GM11168 (cell line): ENCODE measurements around the gene ELOVL2.
"Not testable (repeated sequence)": the region's sequence is repeated elsewhere in the genome, so short reads cannot be mapped to it uniquely, and the experiment has no call there.

Experiments
- in situ Hi-C: fragments of 300-500 bp; cut with MboI; formaldehyde crosslinking; loops from one replicate; pipeline ENCODE4 v1.12.0; 2022; ENCODE audit warnings: low sequenced_read_pairs; ENCODE audit not compliant: unreplicated experiment

ELOVL2 gene, protein sequence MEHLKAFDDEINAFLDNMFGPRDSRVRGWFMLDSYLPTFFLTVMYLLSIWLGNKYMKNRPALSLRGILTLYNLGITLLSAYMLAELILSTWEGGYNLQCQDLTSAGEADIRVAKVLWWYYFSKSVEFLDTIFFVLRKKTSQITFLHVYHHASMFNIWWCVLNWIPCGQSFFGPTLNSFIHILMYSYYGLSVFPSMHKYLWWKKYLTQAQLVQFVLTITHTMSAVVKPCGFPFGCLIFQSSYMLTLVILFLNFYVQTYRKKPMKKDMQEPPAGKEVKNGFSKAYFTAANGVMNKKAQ

GRCh38 chr6:11043961-11044711 is at the start of gene ELOVL2:
Gene ELOVL2 (minus strand): TSS chr6:11044305. CDS start chr6:11044230, 75 bp downstream.
- in situ Hi-C loops: no loop called here

- in situ Hi-C loops: no loop called here
Observed at GRCh38 chr6:11093376-11093625, 49.2 kb upstream of the ELOVL2 start.

- in situ Hi-C loops: no loop called here
Observed at GRCh38 chr6:11092668-11093375, 48.7 kb upstream of the ELOVL2 start.

- in situ Hi-C loops: not testable (repeated sequence)
Observed at GRCh38 chr6:11091141-11091540, 47.0 kb upstream of the ELOVL2 start.

- in situ Hi-C loops: no loop called here
Observed at GRCh38 chr6:11089695-11090094, 45.6 kb upstream of the ELOVL2 start.

GRCh38 chr6:11087141-11087812 is 43.2 kb upstream of the ELOVL2 start:
- in situ Hi-C loops: not testable (repeated sequence)

DNA sequence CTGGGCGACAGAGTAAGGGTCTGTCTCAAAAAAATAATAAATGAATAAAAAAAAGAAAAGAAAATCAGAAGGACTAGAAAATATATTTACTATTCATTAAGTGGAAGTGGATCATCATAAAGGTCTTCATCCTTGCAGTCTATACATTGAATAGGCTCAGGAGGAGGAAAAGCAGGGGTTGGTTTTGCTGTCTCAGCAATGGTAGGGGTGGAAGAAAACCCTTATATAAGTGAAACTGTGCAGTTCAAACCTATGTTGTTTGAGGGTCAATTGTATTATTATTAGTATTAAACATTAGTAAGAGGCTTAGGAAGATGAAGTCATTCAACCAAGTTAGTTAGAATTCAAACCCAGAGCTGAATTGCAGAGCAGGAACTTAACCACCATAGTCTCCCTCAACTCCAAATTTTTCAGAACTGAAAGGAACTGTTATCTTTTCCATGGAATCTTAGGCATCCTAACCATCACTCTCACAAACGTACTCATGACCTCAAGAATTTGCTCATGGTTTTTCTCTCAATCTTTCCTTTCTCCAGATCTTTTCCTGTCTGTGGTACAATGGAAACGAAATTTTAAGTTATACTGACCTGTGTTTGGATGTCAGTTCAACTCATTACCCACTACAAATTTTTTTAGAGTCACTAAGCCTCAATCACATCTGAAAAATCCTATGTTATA is 41.8 kb upstream of the ELOVL2 start:
- in situ Hi-C loops: no loop called here

DNA sequence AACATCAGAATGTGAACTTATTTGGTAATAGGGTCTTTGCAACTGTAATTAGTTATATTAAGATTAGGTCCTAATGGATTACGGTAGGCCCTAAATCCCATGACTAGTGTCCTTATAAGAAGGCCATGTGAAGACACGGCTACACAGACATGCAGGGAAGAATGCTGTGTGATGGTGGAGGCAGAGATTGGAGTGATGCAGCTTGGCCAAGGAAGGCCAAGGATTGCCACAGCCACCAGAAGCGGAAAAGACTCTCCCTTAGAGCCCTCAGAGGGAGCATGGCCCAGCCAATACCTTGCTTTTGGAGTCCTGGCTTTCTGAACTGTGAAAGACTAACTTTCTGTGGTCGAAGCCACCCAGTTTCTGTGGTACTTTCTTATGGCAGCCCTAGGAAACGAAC is 39.9 kb upstream of the ELOVL2 start:
- in situ Hi-C loops: no loop called here

- in situ Hi-C loops: no loop called here
Observed at GRCh38 chr6:11083491-11083890, 39.4 kb upstream of the ELOVL2 start.

GRCh38 chr6:11080296-11080695 is 36.2 kb upstream of the ELOVL2 start:
- in situ Hi-C loops: no loop called here

GRCh38 chr6:11078266-11078665 is 34.2 kb upstream of the ELOVL2 start:
- in situ Hi-C loops: no loop called here

GRCh38 chr6:11076540-11076939 is 32.4 kb upstream of the ELOVL2 start:
- in situ Hi-C loops: no loop called here

- in situ Hi-C loops: loop anchor here (25.0 kb wide), 1 partner anchor 585 kb away; no protein-coding TSS in a partner anchor
Observed at GRCh38 chr6:11072101-11072500, 28.0 kb upstream of the ELOVL2 start.

DNA sequence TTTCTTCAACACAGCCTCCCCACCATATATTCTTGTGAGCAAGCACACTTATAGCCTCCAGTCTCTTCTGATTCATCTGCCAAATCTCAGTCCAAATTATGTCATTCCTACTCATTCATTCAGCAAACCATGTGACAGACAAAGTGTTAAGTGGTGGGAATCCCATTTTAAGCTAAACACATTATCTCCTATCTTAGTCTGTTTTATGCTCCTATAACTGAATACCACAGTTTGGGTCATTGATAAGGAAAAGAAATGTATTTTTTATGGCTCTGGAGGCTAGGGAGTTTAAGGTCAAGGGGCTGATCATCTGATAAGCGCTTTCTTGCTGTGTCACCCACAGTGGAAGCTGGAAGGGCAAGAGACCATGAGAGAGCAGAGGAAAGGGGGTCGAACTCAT is 25.7 kb upstream of the ELOVL2 start:
- in situ Hi-C loops: loop anchor here (25.0 kb wide), 1 partner anchor 582 kb away; no protein-coding TSS in a partner anchor

- in situ Hi-C loops: loop anchor here (25.0 kb wide), 1 partner anchor 580 kb away; no protein-coding TSS in a partner anchor
Observed at GRCh38 chr6:11067348-11067747, 23.2 kb upstream of the ELOVL2 start.

DNA sequence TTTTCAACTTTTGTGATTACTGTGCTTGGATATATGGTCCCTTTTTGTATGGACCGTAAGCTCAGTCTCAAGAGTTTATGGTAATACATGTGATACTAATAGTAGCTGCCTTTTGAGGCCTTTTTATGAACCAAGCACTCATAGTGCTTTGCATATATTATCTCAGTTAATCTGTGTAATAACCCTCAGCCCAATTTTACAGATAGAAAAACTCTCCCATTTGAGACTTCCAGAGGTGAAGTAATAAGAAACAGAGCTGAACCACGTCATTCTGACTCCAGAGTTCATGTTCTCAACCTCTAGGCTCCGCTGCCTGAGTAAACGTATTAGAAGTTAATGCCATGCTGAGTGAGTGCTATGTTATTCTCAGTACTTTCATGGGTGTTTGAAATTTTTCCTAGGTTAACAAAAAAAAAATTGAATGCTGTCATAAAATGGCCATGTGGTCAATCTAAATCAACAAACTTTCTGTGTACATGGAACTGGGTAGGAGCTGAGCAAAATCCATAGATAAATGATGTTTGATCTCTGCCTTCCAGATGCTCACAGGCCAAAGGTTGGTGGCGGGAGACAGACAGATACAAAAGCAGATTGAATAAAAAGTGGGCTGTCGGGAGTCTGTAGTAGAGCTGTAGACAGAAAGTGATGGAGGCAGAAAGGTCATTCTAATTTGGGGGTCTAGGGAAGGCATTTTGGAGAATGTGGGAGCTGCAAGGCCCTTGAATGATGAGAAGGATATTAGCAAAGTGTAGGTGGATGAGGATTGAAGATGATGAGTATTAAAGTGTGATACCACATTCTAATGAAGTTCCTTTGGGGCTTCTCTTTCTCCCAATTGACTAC is 22.6 kb upstream of the ELOVL2 start:
- in situ Hi-C loops: loop anchor here (25.0 kb wide), 1 partner anchor 579 kb away; no protein-coding TSS in a partner anchor

DNA sequence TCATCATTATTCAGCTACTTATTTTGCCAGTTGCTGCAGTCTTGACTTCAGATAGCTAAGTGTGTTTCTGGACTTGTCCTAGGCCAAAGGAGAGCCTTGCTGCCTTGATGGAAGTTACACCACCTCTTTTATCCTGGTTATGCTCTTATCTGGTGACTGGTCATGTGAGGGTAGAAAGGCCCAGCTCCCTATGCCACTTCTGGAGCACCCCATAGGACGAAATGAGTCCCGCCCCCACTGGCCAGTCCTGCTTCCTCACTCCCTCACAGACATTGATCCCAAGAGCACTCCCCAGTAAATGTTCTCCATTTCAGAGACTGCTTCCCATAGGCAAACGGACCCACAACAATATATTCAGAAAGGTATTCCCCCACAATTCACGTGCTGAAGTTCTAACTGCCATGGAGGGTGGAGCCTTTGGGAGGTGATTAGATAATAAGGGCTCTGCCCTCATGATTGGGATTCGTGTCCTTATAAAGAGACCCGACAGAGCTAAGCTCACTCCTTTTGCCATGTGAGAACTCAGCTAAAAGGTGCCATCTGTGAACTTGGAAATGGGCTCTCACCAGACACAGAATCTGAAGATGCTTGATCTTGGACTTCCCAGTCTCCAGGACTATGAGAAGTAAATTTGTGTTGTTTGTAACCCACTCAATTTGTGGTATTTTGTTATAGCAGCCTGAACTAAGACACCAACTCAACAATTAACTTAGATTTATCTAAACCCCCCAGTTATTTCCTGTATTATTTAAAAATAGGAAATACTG is 21.5 kb upstream of the ELOVL2 start:
- in situ Hi-C loops: loop anchor here (25.0 kb wide), 1 partner anchor 578 kb away; no protein-coding TSS in a partner anchor

GRCh38 chr6:11064836-11065235 is 20.7 kb upstream of the ELOVL2 start:
- in situ Hi-C loops: loop anchor here (25.0 kb wide), 1 partner anchor 578 kb away; no protein-coding TSS in a partner anchor
